Adrenal gland (tissue), 5 donors: Measurements from ENCODE around the gene SLC7A1.

Experiments used
- CTCF ChIP-seq, 6 experiments: fragments of 450-650 bp in 4 of 6; fragments of 200-600 bp in 2 of 6; sonication (generic) in 1 of 6; IDR thresholded peaks; 1 replicate in 5 of 6; 2 replicates in 1 of 6; pipeline versions ENCODE4 v1.5.1 to v1.8.0; 2016 to 2021; ENCODE audit warnings: antibody characterized with exemption in 6 of 6, mild to moderate bottlenecking in 2 of 6, moderate library complexity in 1 of 6
- POLR2A ChIP-seq, 2 donors: fragments of 450-650 bp; IDR thresholded peaks; one replicate each; pipeline ENCODE4 v1.6.1; 2017; ENCODE audit warnings: antibody characterized with exemption in 2 of 2, mild to moderate bottlenecking in 2 of 2, moderate library complexity in 1 of 2
- donor health status: DM: no; HTN: no; CAD: no.

- no peak for TF ChIP-seq CTCF (IDR thresholded peaks at IDR 0.05)
- TF ChIP-seq POLR2A (IDR thresholded peaks at IDR 0.05) = no peak
These were observed 113.0 kb downstream of the SLC7A1 start for GRCh38 chr13:29482504-29482903.
